ENCODE measurements around the gene SPRN.
"Not testable (repeated sequence)": the region's sequence is repeated elsewhere in the genome, so short reads cannot be mapped to it uniquely, and the experiment has no call there.

SPRN gene

GRCh38 chr10:133405272-133405671, 19.2 kb downstream of the SPRN start:
- no peak for DNase-seq

- DNase-seq = no peak
Observed at GRCh38 chr10:133403784-133404183, 20.6 kb downstream of the SPRN start.

- DNase-seq = no peak
Observed at GRCh38 chr10:133403359-133403758, 21.1 kb downstream of the SPRN start.

- no peak for DNase-seq
Observed at GRCh38 chr10:133401981-133402725, 22.3 kb downstream of the SPRN start.

- no peak for DNase-seq
Observed at GRCh38 chr10:133401500-133401899, 22.9 kb downstream of the SPRN start.

GRCh38 chr10:133400624-133401424, 23.6 kb downstream of the SPRN start:
- DNase-seq = no peak

- DNase-seq = no peak
Observed at GRCh38 chr10:133399123-133399601, 25.3 kb downstream of the SPRN start.

- no peak for DNase-seq
Observed at GRCh38 chr10:133397938-133398337, 26.5 kb downstream of the SPRN start.

GRCh38 chr10:133396035-133396624, 28.3 kb downstream of the SPRN start:
- DNase-seq = no peak

GRCh38 chr10:133394801-133395221, 29.6 kb downstream of the SPRN start:
- no peak for DNase-seq

- DNase-seq = peak; percentile 95
Observed at GRCh38 chr10:133394064-133394663, 30.3 kb downstream of the SPRN start, which contains the start of gene MTG1. Gene MTG1 (plus strand): TSS chr10:133394157. CDS start chr10:133394221, 64 bp downstream.

GRCh38 chr10:133393401-133394063, 30.9 kb downstream of the SPRN start:
- DNase-seq = no peak

- no peak for DNase-seq
Observed at GRCh38 chr10:133391761-133392518, 32.5 kb downstream of the SPRN start.

GRCh38 chr10:133391249-133391635, 33.2 kb downstream of the SPRN start:
- no peak for DNase-seq

- DNase-seq = no peak
Observed at GRCh38 chr10:133390597-133391248, 33.7 kb downstream of the SPRN start.

GRCh38 chr10:133388973-133389818, 35.2 kb downstream of the SPRN start:
- peak; percentile 46 for DNase-seq

- DNase-seq = no peak
Observed at GRCh38 chr10:133388236-133388972, 36.0 kb downstream of the SPRN start.

- DNase-seq = not testable (repeated sequence)
Observed at GRCh38 chr10:133386951-133387350, 37.5 kb downstream of the SPRN start.

GRCh38 chr10:133385214-133385613, 39.2 kb downstream of the SPRN start:
- DNase-seq = no peak
